ENCODE data around the gene SIAE. TPM values are rescaled to one million over a fixed set of nuclear protein-coding genes. Genes with fewer than 3 reads are reported as not detected.

SIAE gene
- total RNA-seq, 3 donors from 2014 or later: 81.7 to 232 (median 147) TPM

GRCh38 chr11:124612567-124613246 lies 60.8 kb downstream of the SIAE start:
- Histone ChIP-seq H3K9me3 (no peaks in the 10 kb centered on the region), H3K36me3 (ENCODE audit: low read depth) (no peaks in the 10 kb centered on the region), H3K4me3 (no peak overlapping the region), H3K4me1 (ENCODE audit: low read depth) (no peaks in the 10 kb centered on the region)
- DNase-seq (no peak), ATAC-seq (no peak)
- intact Hi-C loops (cut with DNase I, micrococcal nuclease): no loop called here
- TF ChIP-seq, protein P1, sequence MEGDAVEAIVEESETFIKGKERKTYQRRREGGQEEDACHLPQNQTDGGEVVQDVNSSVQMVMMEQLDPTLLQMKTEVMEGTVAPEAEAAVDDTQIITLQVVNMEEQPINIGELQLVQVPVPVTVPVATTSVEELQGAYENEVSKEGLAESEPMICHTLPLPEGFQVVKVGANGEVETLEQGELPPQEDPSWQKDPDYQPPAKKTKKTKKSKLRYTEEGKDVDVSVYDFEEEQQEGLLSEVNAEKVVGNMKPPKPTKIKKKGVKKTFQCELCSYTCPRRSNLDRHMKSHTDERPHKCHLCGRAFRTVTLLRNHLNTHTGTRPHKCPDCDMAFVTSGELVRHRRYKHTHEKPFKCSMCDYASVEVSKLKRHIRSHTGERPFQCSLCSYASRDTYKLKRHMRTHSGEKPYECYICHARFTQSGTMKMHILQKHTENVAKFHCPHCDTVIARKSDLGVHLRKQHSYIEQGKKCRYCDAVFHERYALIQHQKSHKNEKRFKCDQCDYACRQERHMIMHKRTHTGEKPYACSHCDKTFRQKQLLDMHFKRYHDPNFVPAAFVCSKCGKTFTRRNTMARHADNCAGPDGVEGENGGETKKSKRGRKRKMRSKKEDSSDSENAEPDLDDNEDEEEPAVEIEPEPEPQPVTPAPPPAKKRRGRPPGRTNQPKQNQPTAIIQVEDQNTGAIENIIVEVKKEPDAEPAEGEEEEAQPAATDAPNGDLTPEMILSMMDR (IDR thresholded peaks at IDR 0.05): no peak

- DNase-seq (no peak), ATAC-seq (no peak)
- intact Hi-C loops (cut with DNase I, micrococcal nuclease): no loop called here
- no peaks in the 10 kb centered on the region for H3K9me3 ChIP-seq
- TF ChIP-seq, protein P1 (IDR thresholded peaks at IDR 0.05): no peak
- no peaks in the 10 kb centered on the region for H3K36me3 ChIP-seq (ENCODE audit: low read depth)
- H3K4me1 ChIP-seq (ENCODE audit: low read depth): no peaks in the 10 kb centered on the region
- H3K4me3 ChIP-seq: no peak overlapping the region
Observed at GRCh38 chr11:124612045-124612444, 61.5 kb downstream of the SIAE start.

DNA sequence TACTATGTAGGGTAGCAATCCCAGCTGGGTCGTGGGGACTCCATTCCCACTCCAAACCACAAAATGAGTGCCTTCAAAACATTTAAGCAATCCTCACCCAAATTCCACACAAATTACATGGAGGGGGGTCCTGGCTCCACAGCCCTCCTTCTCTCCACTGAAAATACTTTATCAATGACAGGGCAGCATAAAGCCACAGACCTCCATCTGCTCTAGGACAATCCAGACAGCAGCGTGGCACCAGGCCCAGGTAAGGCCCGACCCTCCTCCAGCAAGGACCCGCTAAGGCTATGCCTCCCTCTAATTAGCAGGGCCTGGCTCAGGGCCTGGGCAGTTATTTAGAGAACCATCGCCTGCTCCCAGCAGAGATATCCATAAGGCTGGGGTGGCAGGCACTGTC lies 62.5 kb downstream of the SIAE start, which contains the start of gene PANX3:
PANX3 (plus strand) TSS at position 365 of the 400 bp plus-strand sequence. CDS start 129 bp downstream, outside the sequence.
- H3K4me3 ChIP-seq: no peak within 1 kb of the TSS
- TF ChIP-seq, protein P1 (IDR thresholded peaks at IDR 0.05): no peak
- ATAC-seq: no peak
- no peak for DNase-seq
- H3K36me3 ChIP-seq (ENCODE audit: low read depth): no peaks in the 10 kb centered on the region
- H3K4me1 ChIP-seq (ENCODE audit: low read depth): no peaks in the 10 kb centered on the region
- intact Hi-C loops (cut with DNase I, micrococcal nuclease): no loop called here
- no peaks in the 10 kb centered on the region for H3K9me3 ChIP-seq

GRCh38 chr11:124610295-124610694 lies 63.2 kb downstream of the SIAE start:
- no peak for DNase-seq
- no peak overlapping the region for H3K4me3 ChIP-seq
- H3K9me3 ChIP-seq: no peaks in the 10 kb centered on the region
- no peak for ATAC-seq
- intact Hi-C loops (cut with DNase I, micrococcal nuclease): no loop called here
- H3K36me3 ChIP-seq (ENCODE audit: low read depth): no peaks in the 10 kb centered on the region
- H3K4me1 ChIP-seq (ENCODE audit: low read depth): no peaks in the 10 kb centered on the region
- TF ChIP-seq, protein P1 (IDR thresholded peaks at IDR 0.05): no peak

DNA sequence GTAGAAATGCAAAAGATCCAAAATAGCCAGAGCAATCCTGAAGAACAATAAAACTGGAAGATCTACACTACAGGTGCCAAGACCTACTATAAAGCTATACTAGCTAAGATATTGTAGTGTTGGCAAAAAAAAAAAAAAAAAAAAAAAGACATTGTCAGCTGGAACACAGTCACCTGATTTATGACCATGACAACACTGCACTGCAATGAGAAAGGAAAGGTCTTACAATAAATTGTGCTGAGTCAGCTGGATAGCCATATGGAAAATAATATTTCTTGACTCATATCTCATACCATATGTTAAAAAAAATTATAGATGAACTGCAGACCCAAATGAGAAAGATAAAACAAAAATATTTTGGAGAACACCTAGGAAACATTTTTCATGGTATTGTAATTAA lies 65.4 kb downstream of the SIAE start:
- Histone ChIP-seq H3K9me3 (no peaks in the 10 kb centered on the region), H3K36me3 (ENCODE audit: low read depth) (no peaks in the 10 kb centered on the region), H3K4me3 (no peak overlapping the region), H3K4me1 (ENCODE audit: low read depth) (no peaks in the 10 kb centered on the region)
- intact Hi-C loops (cut with DNase I, micrococcal nuclease): no loop called here
- TF ChIP-seq, protein P1 (IDR thresholded peaks at IDR 0.05): no peak
- DNase-seq: no peak
- ATAC-seq: peak; percentile 63
